WTC11 (cell line): ENCODE data around the gene CACNG7. TPM values are rescaled to one million over a fixed set of nuclear protein-coding genes. Genes with fewer than 3 reads are reported as not detected.
"Not testable (repeated sequence)": the region's sequence is repeated elsewhere in the genome, so short reads cannot be mapped to it uniquely, and the experiment has no call there.

Experiments
- ATAC-seq: fragments of 200-7000 bp; cut with Tn5 transposase; 2 replicates; pipeline ENCODE4 v1.10.0; 2021; ENCODE audit warnings: mild to moderate bottlenecking, moderate library complexity
- CTCF ChIA-PET: fragments of 300-600 bp; sonication (Branson Sonifier 250); formaldehyde crosslinking; loops from one replicate; lab custom pipeline; 2021; ENCODE audit warnings: antibody characterized with exemption; lab: Charles Lee
- POLR2A ChIA-PET: fragments of 350-600 bp; sonication (Branson Sonifier 250); formaldehyde crosslinking; loops from one replicate; lab custom pipeline; 2021; ENCODE audit warnings: antibody characterized with exemption; lab: Charles Lee
- DNase-seq: peaks from one replicate; pipeline ENCODE4 v3.0.0; 2021; ENCODE audit warnings: low spot score
- H3K27ac Mint-ChIP-seq: 2 replicates; pipeline ENCODE4 v1.8.0; 2021; ENCODE audit warnings: mixed read lengths
- H3K27me3 Mint-ChIP-seq: 2 replicates; pipeline ENCODE4 v1.8.0; 2021; ENCODE audit warnings: low read depth, mild to moderate bottlenecking, moderate library complexity, mixed read lengths
- H3K36me3 Mint-ChIP-seq: 2 replicates; pipeline ENCODE4 v1.8.0; 2021; ENCODE audit warnings: mixed read lengths
- H3K4me1 Mint-ChIP-seq: 2 replicates; pipeline ENCODE4 v1.8.0; 2022; ENCODE audit warnings: mixed read lengths
- H3K4me3 Mint-ChIP-seq: 2 replicates; pipeline ENCODE4 v1.8.0; 2021; ENCODE audit warnings: mild to moderate bottlenecking, moderate library complexity, mixed read lengths
- H3K9me3 Mint-ChIP-seq: 2 replicates; pipeline ENCODE4 v1.8.0; 2021; ENCODE audit warnings: mixed read lengths
- CBFB ChIP-seq: sonication (generic); formaldehyde crosslinking; IDR thresholded peaks from 2 replicates; pipeline ENCODE4 v1.8.1; 2022; ENCODE audit warnings: mild to moderate bottlenecking, low read depth, missing genetic modification reagents
- NR1H2 ChIP-seq: sonication (generic); formaldehyde crosslinking; IDR thresholded peaks from 2 replicates; pipeline ENCODE4 v1.9.0; 2021; ENCODE audit warnings: mild to moderate bottlenecking, moderate library complexity, missing genetic modification reagents
- ZNF263 ChIP-seq: sonication (generic); formaldehyde crosslinking; IDR thresholded peaks from 2 replicates; pipeline ENCODE4 v1.8.1; 2022; ENCODE audit warnings: low read depth, mild to moderate bottlenecking, moderate library complexity, missing genetic modification reagents
- total RNA-seq: library from RNA; stranded (reverse); gene quantifications from 3 replicates; pipeline ENCODE4 v1.2.3, GENCODE V29; 2021
- TF ChIP-seq, protein P1 (sequence below): sonication (generic); formaldehyde crosslinking; IDR thresholded peaks from 2 replicates; pipeline ENCODE4 v1.8.0; 2023; ENCODE audit warnings: missing genetic modification reagents
- TF ChIP-seq, protein P2 (sequence below): fragments of 250-450 bp; sonication (Bioruptor Pico); IDR thresholded peaks from 2 replicates; pipeline ENCODE4 v1.9.0; 2021; ENCODE audit warnings: mild to moderate bottlenecking
- TF ChIP-seq, protein P3 (sequence below): fragments of 250-450 bp; sonication (Bioruptor Pico); IDR thresholded peaks from 2 replicates; pipeline ENCODE4 v1.9.0; 2021; ENCODE audit warnings: mild to moderate bottlenecking, borderline replicate concordance
- TF ChIP-seq, protein P4 (sequence below): sonication (generic); formaldehyde crosslinking; IDR thresholded peaks from 2 replicates; pipeline ENCODE4 v1.8.0; 2022; ENCODE audit warnings: mild to moderate bottlenecking, missing genetic modification reagents
- TF ChIP-seq, protein P5 (sequence below): sonication (generic); formaldehyde crosslinking; IDR thresholded peaks from 2 replicates; pipeline ENCODE4 v1.8.0; 2023; ENCODE audit warnings: mild to moderate bottlenecking, missing genetic modification reagents
- TF ChIP-seq, protein P6 (sequence below): sonication (generic); formaldehyde crosslinking; IDR thresholded peaks from 2 replicates; pipeline ENCODE4 v1.8.0; 2022; ENCODE audit warnings: missing genetic modification reagents
- TF ChIP-seq, protein P7 (sequence below): sonication (generic); formaldehyde crosslinking; conservative IDR thresholded peaks from 2 replicates; pipeline ENCODE4 v1.8.1; 2022; ENCODE audit warnings: mild to moderate bottlenecking, missing genetic modification reagents

CACNG7 gene
- total RNA-seq, 1 experiment from 2014 or later, result 33.3 TPM

DNA sequence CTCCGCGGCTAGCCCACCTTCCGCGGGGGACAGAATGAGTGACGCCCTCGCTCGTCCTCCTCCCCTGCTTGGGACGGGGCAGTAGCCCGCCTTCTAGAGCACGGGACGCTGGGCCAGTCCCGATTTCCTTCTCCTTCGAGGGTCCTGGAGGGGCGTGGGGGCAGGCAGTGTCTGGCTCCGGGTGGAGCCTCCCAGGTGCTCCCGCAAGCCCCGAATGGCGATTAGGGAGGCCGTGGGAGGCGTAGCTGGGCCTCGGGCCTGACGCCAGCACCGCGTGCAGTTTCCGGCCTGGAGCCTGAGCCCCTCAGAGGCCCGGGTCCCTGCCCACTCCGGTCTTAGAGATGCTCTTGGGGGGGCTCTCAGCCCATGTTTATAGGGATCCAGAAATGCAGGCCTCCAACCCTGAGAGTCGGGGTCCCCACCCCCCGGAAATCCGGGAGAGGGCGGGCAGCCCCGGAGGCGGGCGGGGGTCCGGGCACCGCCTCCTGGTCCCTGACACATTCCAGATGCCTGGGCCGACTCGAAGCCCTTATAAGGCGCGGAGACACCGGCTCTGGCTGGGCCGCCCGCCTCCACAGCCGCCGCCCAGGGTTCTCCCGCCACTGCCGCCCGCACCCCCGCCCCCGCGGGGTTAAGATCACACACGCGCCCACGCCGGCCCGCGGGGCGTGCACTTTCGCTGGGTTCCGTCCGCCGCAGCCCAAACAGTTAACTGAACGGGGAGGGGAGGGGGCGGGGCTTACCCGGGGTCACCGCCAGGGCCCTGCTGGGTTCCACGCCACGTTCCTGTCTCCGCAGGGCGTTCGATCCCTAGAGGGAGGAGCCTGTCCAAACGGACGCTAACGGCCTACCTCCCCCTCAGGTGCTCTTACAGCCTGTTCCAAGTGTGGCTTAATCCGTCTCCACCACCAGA, 39.9 kb upstream of the CACNG7 start (continued):
- TF ChIP-seq, protein P1, sequence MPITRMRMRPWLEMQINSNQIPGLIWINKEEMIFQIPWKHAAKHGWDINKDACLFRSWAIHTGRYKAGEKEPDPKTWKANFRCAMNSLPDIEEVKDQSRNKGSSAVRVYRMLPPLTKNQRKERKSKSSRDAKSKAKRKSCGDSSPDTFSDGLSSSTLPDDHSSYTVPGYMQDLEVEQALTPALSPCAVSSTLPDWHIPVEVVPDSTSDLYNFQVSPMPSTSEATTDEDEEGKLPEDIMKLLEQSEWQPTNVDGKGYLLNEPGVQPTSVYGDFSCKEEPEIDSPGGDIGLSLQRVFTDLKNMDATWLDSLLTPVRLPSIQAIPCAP (CRISPR knock-in tag), result no peak
- TF ChIP-seq CBFB (no peak), NR1H2 (CRISPR knock-in tag) (no peak), ZNF263 (no peak)
- TF ChIP-seq, protein P2, sequence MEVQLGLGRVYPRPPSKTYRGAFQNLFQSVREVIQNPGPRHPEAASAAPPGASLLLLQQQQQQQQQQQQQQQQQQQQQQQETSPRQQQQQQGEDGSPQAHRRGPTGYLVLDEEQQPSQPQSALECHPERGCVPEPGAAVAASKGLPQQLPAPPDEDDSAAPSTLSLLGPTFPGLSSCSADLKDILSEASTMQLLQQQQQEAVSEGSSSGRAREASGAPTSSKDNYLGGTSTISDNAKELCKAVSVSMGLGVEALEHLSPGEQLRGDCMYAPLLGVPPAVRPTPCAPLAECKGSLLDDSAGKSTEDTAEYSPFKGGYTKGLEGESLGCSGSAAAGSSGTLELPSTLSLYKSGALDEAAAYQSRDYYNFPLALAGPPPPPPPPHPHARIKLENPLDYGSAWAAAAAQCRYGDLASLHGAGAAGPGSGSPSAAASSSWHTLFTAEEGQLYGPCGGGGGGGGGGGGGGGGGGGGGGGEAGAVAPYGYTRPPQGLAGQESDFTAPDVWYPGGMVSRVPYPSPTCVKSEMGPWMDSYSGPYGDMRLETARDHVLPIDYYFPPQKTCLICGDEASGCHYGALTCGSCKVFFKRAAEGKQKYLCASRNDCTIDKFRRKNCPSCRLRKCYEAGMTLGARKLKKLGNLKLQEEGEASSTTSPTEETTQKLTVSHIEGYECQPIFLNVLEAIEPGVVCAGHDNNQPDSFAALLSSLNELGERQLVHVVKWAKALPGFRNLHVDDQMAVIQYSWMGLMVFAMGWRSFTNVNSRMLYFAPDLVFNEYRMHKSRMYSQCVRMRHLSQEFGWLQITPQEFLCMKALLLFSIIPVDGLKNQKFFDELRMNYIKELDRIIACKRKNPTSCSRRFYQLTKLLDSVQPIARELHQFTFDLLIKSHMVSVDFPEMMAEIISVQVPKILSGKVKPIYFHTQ (CRISPR knock-in tag), result peak; percentile 46; the same call in 1 of the 2 replicates
- TF ChIP-seq, protein P3, sequence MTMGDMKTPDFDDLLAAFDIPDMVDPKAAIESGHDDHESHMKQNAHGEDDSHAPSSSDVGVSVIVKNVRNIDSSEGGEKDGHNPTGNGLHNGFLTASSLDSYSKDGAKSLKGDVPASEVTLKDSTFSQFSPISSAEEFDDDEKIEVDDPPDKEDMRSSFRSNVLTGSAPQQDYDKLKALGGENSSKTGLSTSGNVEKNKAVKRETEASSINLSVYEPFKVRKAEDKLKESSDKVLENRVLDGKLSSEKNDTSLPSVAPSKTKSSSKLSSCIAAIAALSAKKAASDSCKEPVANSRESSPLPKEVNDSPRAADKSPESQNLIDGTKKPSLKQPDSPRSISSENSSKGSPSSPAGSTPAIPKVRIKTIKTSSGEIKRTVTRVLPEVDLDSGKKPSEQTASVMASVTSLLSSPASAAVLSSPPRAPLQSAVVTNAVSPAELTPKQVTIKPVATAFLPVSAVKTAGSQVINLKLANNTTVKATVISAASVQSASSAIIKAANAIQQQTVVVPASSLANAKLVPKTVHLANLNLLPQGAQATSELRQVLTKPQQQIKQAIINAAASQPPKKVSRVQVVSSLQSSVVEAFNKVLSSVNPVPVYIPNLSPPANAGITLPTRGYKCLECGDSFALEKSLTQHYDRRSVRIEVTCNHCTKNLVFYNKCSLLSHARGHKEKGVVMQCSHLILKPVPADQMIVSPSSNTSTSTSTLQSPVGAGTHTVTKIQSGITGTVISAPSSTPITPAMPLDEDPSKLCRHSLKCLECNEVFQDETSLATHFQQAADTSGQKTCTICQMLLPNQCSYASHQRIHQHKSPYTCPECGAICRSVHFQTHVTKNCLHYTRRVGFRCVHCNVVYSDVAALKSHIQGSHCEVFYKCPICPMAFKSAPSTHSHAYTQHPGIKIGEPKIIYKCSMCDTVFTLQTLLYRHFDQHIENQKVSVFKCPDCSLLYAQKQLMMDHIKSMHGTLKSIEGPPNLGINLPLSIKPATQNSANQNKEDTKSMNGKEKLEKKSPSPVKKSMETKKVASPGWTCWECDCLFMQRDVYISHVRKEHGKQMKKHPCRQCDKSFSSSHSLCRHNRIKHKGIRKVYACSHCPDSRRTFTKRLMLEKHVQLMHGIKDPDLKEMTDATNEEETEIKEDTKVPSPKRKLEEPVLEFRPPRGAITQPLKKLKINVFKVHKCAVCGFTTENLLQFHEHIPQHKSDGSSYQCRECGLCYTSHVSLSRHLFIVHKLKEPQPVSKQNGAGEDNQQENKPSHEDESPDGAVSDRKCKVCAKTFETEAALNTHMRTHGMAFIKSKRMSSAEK (CRISPR knock-in tag), result no peak
- TF ChIP-seq, protein P4, sequence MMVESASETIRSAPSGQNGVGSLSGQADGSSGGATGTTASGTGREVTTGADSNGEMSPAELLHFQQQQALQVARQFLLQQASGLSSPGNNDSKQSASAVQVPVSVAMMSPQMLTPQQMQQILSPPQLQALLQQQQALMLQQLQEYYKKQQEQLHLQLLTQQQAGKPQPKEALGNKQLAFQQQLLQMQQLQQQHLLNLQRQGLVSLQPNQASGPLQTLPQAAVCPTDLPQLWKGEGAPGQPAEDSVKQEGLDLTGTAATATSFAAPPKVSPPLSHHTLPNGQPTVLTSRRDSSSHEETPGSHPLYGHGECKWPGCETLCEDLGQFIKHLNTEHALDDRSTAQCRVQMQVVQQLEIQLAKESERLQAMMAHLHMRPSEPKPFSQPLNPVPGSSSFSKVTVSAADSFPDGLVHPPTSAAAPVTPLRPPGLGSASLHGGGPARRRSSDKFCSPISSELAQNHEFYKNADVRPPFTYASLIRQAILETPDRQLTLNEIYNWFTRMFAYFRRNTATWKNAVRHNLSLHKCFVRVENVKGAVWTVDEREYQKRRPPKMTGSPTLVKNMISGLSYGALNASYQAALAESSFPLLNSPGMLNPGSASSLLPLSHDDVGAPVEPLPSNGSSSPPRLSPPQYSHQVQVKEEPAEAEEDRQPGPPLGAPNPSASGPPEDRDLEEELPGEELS (CRISPR knock-in tag), result no peak
- TF ChIP-seq, protein P5, sequence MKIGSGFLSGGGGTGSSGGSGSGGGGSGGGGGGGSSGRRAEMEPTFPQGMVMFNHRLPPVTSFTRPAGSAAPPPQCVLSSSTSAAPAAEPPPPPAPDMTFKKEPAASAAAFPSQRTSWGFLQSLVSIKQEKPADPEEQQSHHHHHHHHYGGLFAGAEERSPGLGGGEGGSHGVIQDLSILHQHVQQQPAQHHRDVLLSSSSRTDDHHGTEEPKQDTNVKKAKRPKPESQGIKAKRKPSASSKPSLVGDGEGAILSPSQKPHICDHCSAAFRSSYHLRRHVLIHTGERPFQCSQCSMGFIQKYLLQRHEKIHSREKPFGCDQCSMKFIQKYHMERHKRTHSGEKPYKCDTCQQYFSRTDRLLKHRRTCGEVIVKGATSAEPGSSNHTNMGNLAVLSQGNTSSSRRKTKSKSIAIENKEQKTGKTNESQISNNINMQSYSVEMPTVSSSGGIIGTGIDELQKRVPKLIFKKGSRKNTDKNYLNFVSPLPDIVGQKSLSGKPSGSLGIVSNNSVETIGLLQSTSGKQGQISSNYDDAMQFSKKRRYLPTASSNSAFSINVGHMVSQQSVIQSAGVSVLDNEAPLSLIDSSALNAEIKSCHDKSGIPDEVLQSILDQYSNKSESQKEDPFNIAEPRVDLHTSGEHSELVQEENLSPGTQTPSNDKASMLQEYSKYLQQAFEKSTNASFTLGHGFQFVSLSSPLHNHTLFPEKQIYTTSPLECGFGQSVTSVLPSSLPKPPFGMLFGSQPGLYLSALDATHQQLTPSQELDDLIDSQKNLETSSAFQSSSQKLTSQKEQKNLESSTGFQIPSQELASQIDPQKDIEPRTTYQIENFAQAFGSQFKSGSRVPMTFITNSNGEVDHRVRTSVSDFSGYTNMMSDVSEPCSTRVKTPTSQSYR (CRISPR knock-in tag), result no peak
- TF ChIP-seq, protein P6, sequence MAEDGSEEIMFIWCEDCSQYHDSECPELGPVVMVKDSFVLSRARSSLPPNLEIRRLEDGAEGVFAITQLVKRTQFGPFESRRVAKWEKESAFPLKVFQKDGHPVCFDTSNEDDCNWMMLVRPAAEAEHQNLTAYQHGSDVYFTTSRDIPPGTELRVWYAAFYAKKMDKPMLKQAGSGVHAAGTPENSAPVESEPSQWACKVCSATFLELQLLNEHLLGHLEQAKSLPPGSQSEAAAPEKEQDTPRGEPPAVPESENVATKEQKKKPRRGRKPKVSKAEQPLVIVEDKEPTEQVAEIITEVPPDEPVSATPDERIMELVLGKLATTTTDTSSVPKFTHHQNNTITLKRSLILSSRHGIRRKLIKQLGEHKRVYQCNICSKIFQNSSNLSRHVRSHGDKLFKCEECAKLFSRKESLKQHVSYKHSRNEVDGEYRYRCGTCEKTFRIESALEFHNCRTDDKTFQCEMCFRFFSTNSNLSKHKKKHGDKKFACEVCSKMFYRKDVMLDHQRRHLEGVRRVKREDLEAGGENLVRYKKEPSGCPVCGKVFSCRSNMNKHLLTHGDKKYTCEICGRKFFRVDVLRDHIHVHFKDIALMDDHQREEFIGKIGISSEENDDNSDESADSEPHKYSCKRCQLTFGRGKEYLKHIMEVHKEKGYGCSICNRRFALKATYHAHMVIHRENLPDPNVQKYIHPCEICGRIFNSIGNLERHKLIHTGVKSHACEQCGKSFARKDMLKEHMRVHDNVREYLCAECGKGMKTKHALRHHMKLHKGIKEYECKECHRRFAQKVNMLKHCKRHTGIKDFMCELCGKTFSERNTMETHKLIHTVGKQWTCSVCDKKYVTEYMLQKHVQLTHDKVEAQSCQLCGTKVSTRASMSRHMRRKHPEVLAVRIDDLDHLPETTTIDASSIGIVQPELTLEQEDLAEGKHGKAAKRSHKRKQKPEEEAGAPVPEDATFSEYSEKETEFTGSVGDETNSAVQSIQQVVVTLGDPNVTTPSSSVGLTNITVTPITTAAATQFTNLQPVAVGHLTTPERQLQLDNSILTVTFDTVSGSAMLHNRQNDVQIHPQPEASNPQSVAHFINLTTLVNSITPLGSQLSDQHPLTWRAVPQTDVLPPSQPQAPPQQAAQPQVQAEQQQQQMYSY (CRISPR knock-in tag), result no peak
- TF ChIP-seq, protein P7, sequence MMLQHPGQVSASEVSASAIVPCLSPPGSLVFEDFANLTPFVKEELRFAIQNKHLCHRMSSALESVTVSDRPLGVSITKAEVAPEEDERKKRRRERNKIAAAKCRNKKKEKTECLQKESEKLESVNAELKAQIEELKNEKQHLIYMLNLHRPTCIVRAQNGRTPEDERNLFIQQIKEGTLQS (CRISPR knock-in tag), result no peak

DNA sequence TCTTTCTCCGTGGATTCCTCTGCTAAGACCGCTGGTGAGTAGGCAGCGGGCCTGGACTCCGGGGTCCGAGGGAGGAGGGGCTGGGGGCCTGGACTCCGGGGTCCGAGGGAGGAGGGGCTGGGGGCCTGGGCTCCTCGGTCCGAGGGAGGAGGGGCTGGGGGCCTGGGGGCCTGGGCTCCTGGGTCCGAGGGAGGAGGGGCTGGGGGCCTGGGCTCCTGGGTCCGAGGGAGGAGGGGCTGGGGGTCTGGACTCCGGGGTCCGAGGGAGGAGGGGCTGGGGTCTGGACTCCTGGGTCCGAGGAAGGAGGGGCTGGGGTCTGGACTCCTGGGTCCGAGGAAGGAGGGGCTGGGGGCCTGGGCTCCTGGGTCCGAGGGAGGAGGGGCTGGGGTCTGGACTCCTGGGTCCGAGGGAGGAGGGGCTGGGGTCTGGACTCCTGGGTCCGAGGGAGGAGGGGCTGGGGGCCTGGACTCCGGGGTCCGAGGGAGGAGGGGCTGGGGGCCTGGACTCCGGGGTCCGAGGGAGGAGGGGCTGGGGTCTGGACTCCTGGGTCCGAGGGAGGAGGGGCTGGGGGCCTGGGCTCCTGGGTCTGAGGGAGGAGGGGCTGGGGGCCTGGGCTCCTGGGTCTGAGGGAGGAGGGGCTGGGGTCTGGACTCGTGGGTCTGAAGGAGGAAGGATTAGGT, 39.1 kb upstream of the CACNG7 start:
- not testable (repeated sequence) for ATAC-seq, H3K27me3 Mint-ChIP-seq, H3K9me3 Mint-ChIP-seq, DNase-seq
- POLR2A ChIA-PET, result interaction anchor here (0.5 kb wide), 1 partner anchor 227 kb away, joined by 3 read pairs; no protein-coding TSS in a partner anchor
- CTCF ChIA-PET, result interaction anchor here (1.8 kb wide), 1 partner anchor 43 kb away, joined by 4 read pairs; no protein-coding TSS in a partner anchor
- Mint-ChIP-seq H3K4me3 (peak overlapping the region; percentile 93), H3K36me3 (peaks cover 31% of the 10 kb centered on the region), H3K27ac (peak overlapping the region; percentile 60), H3K4me1 (peaks cover 26% of the 10 kb centered on the region)
